GM21367 (cell line): ENCODE results near the gene MCAM.

Experiments used
- ATAC-seq: cut with Tn5 transposase; IDR thresholded peaks from one replicate; pipeline ENCODE4 v1.9.1; 2021; ENCODE audit not compliant: unreplicated experiment

MCAM gene, protein sequence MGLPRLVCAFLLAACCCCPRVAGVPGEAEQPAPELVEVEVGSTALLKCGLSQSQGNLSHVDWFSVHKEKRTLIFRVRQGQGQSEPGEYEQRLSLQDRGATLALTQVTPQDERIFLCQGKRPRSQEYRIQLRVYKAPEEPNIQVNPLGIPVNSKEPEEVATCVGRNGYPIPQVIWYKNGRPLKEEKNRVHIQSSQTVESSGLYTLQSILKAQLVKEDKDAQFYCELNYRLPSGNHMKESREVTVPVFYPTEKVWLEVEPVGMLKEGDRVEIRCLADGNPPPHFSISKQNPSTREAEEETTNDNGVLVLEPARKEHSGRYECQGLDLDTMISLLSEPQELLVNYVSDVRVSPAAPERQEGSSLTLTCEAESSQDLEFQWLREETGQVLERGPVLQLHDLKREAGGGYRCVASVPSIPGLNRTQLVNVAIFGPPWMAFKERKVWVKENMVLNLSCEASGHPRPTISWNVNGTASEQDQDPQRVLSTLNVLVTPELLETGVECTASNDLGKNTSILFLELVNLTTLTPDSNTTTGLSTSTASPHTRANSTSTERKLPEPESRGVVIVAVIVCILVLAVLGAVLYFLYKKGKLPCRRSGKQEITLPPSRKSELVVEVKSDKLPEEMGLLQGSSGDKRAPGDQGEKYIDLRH

DNA sequence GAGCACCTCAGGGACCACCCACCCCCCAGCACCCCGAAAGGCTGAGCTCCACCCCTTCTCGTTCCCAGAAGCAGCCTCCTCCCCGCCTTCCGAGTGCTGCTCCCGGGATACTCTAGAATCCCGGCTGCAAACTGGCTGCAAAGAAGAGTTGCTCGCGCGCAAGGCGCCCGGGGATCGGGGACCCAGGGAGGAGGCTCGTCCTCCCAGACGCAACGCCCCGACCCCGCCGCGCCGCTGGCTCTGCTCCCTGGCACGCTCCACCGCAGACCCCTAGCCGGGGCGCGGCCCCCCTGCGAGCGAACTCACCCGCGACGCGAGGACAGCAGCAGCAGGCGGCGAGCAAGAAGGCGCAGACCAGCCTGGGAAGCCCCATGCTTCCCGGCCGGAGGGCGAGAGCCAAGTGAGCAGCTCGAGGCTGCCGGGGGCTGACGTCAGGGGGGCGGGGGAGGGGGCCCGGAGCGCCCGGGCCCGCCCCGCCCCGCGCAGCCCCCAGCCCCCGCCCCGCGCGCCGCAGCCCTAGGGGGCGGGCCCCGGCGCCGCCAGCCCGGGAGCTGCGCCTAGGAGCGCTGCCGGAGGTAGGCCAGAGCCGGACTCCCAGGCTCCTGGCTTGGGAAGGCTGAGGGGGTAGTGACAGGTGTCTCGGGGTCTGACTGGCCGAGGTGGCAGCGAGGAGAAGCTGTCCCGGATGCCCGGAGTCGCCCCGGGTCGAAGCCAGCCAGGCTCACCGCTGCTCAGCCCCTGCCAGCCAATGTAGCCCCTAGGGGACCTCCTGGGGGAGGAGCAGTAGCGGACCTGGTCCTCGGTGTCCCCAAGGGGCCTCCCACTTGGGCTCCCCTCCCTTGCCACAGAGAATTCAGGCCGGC, at the start of gene MCAM:
Gene MCAM, minus strand, starts transcription at position 402 of the 863 bp plus-strand sequence. Its CDS starts 29 bp downstream, at position 373.
- no peak for ATAC-seq

- no peak for ATAC-seq
Measured at GRCh38 chr11:119365071-119365591, 48.2 kb upstream of the MCAM start.

GRCh38 chr11:119363851-119364590, 47.1 kb upstream of the MCAM start:
- no peak for ATAC-seq

GRCh38 chr11:119363081-119363850, 46.3 kb upstream of the MCAM start:
- ATAC-seq = no peak

DNA sequence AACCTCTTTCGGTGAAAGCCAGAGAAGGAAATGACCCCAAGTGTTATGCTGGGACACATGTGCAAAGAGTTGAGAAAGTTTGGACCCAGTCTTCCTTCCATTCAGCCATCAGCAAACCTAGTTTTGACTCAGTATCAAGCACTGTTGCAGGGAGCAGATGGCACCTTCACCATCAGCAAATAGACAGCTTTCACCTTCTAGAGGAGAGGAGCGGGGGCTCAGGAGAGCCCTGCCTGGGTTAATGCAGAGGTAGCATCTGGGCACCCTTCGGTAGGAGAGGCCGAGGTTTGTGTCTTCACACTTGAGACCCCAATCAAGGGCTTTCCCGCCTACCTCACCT, 45.8 kb upstream of the MCAM start:
- ATAC-seq = no peak

DNA sequence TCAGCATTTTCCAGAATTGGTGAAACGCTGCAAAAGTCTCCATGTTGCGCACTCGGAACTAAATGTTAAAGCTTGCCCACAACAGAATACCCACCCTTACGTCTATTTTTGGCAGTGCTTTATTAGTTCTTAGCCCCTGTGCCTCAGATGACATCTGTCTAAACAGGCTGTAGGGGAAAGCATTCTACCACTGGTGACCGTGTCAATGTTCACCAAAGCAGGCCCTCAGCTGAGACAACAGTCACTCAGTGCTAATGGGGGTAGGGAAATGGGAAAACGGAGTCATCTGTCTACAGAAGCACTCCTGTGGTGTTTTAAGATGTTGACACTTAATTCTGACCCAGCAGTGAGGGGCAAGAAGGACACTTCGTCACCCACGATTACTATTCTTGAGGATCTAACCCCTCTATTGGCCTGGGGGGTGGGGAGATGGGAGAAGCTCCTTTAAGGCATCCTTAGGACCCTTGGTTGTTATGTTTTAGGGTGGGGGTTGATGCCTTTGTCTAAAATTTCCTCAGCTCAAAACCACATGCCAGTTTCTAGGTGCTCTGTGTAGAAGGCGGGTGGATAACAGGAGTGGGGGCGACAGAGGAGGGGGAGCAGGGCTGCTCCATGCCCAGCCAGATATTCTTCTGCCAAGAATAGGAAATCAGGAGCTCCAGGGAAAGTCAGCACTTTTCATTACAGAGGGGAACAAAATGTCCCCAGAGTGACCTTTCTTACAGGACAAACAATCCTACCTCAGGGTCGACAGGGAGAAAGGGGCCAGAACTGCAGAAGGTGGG, 45.2 kb upstream of the MCAM start:
- no peak for ATAC-seq

DNA sequence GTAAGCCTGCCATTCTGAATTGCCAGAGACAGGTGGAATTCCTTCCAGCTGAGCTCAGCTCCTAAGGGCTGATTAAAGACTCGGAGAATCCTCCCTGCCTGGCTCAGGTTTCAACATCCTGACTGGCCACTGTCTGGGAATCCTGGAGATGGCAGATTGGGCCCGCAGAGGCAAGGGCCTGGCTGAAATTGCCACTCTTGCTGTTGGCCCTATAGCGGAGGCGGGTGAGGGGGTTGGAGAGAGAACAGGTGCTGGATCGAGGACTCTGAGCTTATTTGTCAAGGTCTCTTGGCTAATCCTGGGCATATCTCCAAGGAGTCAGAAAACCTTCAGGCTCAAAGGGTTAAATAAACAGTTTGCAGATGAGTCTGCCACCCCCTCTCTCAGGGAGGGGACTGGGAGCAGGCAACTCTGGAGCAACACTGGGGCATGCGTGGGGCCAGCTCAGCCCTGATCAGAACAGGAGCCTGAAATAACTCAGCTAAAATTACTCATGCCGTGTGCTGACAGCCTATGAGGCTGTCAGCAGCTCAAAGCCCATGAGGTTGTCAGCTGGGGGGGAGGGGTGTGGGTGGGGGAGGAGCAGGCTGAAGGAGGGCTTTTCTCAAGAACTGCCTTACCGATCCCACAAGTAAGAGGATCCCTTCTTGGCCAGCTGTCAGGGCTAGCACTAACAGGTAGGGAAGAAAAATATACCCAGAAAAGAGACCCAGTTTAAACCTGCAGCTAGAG, 44.3 kb upstream of the MCAM start:
- no peak for ATAC-seq

DNA sequence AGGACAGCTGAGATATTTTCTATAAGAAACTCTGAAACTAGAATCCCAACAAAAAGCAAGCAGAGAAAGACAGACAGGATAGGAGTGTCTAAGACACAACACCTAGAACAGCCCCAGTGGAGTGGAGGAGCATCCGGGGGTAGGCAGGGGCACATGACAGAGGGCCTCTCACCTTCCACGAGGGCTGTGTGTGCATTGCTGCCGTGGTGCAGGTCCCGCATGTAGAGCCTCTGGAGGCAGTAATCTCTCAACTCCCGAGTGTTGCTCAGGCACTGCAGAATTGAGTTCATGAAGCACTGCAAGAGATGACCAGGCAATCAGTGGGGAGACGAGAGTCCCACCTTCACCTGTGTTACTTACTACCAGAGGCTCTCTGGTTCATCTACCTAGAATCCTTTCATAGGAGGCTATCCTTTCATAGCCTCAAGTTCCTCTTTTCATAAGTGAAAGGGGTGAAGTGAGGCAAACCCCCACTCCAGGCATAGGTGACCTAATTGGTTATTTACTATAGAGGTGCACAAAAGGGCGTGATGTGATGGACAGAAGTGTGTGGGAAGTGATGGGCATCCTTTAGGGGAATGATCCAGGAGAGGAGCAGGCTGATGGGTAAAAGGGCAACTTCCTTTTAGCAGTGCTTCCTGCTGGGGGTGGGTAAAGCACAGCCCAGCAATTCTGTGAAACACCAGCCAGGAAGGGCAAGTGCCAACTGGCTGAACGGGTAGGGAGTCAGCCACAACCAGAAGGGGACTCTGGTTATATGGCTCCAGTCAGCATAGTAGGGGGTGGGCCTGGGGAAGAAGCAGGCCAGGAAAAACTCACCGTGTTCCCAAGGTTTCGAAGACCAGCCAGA, 42.7 kb upstream of the MCAM start:
- no peak for ATAC-seq

- no peak for ATAC-seq
Measured at GRCh38 chr11:119357074-119357473, 40.1 kb upstream of the MCAM start.

DNA sequence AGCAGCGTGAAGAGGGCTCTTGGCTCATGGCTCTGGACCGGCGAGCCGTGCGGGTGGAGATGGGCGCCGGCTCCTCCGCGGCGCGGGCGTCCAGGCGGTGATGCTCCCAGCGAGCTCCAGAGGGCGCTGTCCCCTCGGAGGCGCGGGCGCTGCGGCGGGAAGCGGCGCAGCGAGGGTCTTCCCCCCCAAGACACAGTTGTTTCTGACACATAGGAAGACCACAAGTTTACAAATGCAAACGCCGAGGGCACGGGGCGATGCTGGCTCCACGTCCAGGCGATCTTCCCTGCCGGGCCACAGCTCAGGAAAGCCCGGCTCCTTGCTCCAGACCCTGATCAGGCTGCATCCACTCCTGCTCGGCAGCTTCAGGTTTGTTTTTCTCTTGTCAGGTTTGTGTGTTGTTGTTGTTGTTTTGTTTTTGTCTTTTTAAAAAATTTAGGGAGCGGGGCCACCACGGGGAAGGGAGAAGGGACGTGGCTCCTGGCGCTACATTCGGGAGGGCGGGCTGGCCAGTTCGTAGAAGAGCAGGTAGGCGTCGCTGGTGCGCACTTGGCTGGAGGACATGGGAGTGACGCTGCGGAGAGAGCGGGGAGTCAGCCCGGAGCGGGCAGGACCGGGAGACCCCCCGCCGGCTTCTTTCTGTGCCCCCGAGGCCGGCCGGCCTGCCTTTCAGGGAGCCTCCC, 39.6 kb upstream of the MCAM start:
- no peak for ATAC-seq

DNA sequence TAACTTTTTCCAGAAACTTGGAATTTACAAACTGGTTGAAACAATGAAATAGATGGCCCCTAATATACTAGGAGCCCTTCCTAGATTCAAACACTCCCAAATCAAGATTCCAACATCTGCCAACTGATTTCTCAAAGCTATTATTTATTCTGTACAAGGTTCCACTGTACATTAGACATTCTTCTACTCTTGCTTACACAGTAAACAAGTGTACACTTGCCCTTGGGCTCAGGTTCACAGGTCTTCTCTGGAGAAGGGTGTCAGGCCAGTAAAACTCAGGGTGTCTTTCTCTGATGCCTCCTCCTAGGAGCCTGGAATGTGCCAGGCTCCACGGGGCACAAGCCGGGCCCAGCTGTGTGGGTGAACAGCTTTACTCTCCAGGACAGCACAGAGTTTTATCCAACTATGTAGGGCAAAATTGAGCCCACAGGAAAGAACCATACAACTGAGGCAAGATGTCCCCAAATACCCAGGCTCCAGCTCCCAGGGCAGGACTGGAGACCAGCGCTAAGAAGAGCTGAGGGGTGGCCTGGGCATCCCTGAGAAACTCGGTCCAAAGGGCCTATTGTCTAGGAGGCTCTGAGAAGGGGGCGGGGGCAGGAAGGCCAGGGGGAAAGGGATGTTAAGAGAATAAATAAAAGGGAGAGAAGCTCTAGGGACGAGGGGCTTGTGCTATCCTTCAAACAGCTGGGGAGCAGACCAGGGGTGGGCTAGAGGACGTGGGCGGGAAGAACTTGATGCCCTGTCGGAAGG, 38.3 kb upstream of the MCAM start:
- no peak for ATAC-seq

DNA sequence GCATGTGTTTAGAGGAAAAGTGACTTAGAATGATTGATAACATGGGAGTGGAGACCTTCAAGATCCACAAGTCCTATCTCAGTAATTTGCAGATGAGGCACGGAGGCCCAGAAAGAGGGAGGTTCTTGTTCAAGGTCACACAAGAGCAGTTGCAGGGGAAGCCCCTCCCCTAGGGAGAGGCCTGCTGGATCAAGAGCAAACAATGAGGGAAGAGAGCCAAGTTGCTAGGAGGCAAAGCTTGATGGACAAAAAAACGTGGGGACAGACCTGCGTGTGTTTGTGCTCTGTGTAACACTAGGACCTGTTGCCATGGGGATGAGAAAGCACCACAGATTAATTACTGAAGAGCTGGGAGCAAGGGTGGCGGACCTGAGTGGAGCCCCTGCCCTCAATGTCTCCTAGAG, 35.9 kb upstream of the MCAM start:
- ATAC-seq = no peak

- no peak for ATAC-seq
Measured at GRCh38 chr11:119351232-119351631, 34.3 kb upstream of the MCAM start.

- no peak for ATAC-seq
Measured at GRCh38 chr11:119350302-119350701, 33.4 kb upstream of the MCAM start.

DNA sequence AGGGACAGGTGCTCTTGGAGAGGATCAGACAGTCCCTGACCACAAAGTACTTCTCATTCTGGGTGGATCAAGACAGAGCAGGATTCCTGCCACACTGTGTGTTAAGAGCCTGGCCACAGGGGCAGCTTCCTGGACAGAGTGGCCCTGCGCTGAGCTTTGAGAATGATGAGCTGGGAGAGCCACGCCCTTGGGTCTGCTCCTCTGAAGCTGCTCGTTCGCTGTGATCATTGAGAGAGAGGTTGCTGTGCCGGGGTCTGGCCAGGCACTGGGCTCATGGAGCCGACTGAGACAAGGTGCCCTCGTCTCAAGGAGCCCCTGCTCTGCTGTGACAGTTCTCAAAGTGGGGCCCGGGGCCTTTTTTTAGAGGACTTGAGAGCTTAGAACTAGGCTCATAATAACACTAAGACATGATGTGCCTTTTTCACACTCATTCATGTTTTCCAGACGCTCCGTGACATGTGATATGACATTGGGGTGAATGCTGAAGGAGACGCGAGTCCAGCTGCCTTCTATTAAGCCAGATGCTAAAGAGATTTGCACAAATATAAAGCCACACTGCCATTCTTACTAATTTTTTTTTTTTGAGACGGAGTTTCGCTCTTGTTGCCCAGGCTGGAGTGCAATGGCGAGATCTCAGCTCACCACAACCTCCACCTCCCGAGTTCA, 31.1 kb upstream of the MCAM start:
- no peak for ATAC-seq

GRCh38 chr11:119347242-119347641, 30.3 kb upstream of the MCAM start:
- no peak for ATAC-seq
